GM19463 (cell line): Measurements from ENCODE around the gene KIDINS220.

Source experiments
- ATAC-seq: cut with Tn5 transposase; IDR thresholded peaks from one replicate; pipeline ENCODE4 v1.9.1; 2021; ENCODE audit warnings: mild to moderate bottlenecking, moderate library complexity; ENCODE audit not compliant: unreplicated experiment

Gene KIDINS220

DNA sequence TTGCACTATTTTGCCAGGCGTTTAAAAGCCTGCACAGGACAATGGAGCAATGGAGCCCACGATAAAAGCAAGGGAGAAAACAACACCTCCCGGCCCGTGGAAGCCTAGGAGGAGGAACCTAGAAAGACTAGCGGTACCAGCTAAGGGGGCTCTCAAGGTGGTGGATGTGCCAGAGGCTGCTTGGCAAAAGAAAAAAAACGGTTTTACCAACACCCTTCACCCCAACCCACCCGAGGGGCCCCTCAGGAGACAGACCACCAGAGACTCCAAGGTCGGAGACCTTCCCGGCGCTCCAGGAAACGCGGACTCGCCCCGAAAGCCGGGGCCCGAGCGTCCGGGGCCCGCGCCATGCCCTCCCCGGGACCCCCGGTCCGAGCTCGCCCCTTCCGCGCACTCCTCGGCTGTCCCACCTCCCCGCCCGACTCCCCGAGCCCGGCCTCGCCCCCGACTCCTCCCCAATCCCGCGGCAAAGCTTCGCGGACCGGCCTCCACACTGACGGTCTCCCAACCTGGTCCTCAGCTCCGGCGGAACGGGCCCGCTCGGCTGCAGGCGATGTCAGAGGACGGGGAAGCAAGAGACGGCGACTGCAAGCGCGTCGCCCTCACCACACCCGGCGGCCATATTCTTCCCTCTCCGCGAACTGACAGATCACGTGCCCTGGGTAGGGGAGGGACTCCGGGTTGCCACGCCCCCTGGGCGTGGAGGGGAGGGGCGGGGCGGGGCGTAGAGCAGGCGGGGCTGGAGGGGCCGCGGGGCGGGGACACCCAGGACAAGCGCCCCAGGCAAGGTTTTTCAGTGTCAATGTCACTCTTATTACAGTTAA lies at the start of gene KIDINS220:
TSS of gene KIDINS220 (minus strand) at position 643 of the 824 bp plus-strand sequence. CDS start 10,520 bp downstream, outside the sequence.
- ATAC-seq = peak; percentile 92

DNA sequence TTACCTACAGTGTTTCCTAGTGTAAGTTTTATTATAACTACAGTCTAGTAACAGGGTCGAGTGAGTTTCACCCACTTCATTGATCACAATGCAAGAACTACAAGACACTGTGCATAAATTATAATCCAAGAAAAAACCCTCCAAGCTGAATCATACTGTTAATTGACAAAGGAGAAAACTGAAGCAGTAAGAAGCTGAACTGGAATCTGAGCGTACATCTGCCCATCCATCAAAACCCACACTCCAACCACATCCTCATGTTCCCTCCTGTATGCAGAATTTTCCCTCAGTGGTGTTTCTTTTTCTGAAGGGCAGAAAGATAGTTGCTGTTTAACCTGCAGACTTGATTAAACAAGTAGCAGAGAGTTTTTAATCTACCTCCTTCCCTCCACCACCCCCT lies 49.5 kb upstream of the KIDINS220 start:
- no peak for ATAC-seq

DNA sequence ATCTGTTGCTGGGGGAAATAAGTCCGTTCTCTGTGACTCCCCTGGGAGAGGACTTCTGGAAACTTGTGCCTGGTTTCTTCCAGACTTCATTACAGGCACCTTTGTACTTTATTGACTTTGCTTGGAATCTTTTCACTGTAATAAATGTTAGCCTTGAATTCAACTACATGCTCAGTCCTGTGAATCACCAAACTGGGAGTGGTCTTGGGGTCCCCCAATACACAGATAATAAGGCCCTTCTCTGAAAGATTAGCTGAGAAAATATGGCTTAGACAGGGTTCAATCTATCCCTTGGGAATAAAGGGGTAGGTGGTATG lies 48.7 kb upstream of the KIDINS220 start:
- ATAC-seq = no peak

DNA sequence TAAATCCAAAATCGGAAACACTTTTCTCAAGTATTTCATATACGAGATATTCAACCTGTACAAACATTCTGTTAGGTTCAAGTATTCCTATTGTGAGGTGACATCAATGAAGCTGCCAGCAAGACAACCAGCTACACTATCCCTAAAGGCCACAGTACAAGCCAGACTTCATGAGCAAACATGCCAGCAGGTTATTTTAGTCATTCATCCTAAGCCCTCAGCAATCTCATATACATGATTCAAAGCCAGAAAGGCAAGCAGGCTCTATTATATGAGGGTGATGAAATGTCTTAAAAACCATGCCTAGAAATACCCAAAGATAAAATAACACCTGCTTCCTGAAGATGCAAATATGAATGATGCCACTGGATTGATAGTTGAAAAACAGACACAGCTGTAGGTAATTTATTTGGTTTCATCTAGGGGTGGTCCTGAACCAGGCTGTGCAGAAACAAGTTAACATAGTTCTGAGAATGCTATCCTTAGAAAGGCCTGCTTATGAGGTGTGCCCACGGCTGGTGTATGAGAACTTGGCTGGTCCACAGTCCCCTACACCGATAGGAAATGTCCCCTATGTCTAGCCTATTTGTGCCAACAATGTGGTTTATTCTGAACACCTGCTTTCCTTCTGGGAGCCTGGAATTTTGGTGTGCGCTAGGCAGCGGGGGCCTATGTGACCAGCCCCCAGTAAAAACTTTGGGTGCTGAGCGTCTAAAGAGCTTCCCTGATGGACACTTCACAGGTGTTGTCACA lies 48.2 kb upstream of the KIDINS220 start:
- no peak for ATAC-seq

DNA sequence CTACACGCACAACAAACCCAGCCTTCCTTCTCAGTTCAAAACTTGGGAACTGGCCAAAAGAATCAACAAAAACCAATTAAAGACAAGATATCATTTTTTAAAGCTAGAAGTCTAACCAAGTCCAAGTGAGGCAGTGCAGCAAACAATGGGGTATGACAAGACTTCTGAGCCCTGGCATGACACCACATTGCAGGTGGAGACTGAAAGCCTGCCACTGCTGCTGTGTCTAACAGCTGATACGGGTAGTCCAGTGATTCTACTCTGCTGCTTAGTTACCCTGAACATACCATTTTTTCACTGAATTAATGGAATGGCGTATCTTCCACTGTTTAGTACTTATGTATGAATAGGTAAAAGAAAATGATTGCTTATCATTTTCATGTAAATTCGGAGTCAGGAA lies 47.4 kb upstream of the KIDINS220 start:
- no peak for ATAC-seq

DNA sequence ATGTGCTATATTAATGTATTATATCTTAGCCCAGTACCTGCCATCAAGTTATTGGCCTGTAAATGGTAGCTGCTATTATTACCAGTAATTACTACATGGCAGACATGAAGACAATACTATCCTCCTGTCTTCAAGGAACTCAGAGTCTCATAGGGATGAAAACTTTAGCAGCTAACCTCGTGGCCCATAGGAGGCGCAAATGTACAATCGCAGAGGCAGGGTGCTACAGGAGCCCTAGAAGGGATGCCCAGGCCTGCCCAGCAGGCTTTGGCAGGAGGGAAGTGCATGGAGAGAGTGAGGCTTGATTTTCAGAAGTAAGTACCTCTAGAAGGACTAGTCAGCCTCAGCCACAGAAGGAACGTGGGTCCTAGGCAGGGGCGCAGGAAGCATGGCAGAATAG lies 44.7 kb upstream of the KIDINS220 start:
- ATAC-seq = no peak

DNA sequence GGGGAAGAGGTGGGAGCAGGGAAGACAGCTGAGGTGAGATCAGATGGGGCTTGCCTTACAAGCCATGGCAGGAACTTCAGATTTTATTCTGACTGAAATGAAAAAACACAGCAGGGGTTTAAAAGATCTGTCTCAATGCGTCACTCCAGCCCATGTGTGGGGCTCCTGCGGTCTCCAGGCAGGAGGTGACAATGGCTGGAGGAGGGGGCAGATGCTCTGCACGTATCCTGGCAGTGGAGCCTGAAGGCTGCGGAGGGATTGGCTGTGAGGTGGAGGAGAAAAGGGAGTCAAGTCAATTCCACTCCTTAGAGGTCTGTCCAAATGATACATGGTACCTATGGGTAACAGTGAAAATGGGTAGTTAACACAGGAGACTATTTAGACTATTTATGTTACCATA lies 40.5 kb upstream of the KIDINS220 start:
- no peak for ATAC-seq

DNA sequence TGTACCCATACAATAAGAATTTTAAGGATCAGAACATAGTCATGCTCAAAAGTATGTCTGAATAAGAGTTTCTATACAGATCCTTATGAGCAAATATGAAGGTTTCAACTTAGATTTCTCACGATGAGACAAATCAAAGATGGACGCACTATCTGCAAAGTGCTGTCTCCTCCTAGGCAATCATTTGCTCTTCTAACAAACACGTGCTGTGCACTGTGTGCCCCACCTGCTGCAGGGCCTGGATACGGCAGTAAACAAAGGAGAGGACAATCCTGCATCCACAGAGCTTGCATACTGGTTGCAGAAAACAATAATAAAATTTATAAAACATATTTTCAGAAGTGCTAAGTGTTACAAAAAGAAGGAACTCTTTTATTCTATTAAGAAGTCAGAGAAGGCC lies 39.9 kb upstream of the KIDINS220 start:
- no peak for ATAC-seq

DNA sequence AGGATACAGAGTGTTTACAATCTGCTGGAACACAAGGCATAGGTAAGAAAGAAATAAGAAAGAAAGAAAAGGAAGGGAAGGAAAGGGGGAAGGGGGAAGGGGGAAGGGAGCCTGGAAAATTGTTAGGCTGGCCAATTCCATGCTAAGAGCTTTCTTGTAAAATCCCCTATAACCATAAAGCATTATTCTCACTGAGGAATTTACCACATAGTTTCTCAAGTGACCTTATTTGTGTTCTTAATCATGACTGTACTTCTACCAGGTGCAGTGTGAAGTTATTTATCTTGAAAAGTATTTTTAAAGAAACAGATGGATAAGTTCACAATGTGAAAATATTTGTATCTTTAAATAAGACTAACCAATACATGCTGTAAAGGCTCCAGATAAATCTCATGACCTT lies 39.2 kb upstream of the KIDINS220 start:
- ATAC-seq = no peak

DNA sequence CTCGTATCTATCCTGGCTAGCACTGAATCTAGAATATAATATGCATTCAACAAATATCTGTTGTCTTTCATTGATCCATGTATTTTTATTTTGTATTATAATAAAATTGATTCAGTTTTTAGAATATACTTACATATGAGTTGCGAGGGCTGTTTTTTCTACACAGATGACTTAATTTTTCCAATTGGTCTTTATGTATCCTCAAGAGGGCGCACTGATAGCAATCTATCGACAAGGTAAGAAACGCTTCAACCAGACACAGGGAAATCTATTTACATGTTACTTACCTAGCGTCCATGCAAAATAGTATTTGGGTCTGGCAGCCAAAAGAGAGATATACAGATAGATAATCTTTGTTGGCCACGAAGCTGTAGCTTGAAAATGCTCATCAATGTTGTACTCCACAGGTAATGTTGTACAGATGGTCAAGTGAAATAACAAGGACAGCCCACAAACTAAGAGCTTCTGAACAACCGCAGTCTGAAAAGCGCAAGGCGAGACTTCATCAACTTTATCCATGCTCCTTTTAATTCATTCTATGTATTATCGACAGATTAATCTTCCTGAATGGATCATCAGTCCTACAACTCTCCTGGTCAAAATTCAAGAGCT lies 35.5 kb upstream of the KIDINS220 start:
- no peak for ATAC-seq

DNA sequence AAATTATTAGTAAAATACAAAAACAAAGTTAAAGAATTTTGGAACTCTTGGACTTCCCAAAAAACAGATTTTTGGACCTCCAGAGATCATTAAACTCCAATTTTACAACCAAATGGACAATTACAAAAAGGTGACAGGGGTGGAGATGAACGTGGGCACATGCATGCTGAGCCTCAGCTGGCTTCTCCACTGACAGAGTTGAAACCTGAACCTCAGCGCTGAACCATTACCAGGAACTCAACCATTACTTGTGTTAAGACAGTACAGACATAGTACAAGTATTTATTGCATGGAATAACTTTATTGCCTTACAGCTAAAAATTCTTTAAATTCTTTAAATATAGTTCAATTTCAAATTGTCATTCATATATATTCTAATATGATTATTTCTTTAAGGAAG lies 33.0 kb upstream of the KIDINS220 start:
- ATAC-seq = no peak

DNA sequence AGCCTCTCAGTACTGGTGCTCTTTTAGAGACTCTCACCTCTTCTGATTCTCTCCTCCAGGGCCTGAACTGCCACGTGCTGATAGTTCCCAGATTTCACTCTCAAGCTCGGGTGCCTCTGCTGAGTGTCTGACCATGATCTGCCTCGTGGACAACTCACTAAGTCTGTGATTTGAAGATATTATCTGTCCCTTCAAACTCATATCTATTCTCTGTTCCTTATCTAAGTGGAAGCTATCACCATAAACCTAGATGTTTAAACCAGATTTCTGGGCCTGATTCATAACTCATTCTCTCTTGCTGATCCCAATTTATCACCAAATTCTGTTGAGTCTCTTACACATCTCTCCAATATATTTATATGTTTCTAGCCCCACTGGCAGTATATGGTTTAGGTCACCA lies 29.9 kb upstream of the KIDINS220 start:
- ATAC-seq = no peak

DNA sequence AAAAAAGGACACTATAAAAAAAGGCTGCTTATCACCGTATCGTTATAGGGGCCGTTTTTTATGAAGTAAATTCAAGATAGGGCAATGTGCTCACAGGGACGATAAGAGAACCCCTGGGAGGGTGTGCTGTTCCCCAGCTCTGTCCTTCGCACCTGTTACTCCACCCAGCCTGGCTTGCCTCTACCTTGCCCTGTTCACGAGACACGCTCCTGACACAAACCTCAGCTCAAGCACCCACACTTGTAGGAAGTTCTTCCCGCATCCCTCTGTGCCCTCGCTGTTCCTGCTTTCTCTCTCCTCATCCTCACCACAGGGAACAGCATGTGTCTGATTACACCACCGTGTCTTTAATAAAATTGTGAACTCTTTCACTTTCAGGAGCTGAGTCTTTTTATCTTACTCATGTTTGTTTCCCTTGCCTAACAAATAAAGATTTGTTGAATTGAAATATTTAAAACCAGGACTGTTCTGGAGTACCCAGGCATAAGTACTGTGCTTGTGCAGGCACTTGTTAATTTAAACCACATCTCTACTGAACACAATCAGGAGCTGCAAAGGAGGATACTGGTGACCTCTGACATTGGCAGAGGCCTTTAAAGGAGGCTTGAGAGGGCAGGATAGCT lies 26.0 kb upstream of the KIDINS220 start:
- no peak for ATAC-seq

DNA sequence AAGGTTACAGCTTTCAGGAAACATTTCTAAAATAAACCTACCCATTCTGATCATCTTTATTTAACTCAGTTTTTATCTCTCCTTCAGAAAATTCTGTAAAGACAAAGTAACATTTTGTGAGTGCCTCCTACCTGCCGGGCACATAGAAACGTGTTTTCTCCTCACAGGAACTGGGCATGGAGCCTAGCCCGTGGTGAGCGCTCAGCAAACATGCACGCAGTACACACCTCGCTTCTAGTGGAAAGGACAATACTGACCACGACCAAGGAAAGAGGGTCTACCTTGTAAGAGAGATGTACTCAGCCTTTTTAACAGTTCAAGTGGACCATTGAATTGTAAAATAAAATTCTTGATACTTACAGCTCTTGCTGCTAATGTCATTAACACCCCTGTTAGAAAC lies 24.8 kb upstream of the KIDINS220 start:
- no peak for ATAC-seq

DNA sequence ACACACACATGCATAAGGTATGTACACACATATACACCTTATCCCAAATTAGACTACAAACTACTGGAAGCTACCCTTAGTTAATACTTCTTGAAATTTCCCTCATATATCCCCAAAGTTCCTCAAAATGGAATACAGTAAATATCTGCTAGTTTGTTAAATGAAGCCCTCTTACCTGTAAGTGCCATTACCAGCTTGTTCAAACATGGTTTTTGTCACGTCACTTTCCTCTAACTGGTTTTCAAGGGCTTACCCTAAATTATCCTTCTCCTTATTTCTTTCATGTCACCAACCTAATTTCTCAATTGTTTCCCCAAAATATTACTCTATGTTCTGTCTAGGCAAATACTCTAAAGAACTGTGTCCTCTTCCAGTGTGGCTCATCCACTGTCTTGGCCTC lies 24.4 kb upstream of the KIDINS220 start:
- ATAC-seq = no peak

DNA sequence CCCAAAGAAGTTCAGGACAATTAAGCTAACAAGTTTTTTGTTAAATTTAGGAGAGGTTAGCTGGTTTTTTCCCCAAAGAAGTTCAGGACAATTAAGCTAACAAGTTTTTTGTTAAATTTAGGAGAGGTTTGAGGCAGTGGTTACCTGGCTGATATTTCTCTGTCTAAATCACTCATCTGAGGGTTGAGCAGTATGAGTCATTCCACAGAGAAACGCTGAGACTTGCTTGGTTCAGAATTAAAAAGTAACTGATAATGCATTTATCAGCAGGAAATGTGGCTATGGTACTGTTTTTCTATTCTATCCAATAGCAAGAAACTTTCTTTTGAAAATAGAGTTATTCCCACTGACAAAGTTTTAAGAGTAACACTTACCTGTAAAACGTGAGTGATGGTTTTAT lies 22.8 kb upstream of the KIDINS220 start:
- peak; percentile 61 for ATAC-seq

DNA sequence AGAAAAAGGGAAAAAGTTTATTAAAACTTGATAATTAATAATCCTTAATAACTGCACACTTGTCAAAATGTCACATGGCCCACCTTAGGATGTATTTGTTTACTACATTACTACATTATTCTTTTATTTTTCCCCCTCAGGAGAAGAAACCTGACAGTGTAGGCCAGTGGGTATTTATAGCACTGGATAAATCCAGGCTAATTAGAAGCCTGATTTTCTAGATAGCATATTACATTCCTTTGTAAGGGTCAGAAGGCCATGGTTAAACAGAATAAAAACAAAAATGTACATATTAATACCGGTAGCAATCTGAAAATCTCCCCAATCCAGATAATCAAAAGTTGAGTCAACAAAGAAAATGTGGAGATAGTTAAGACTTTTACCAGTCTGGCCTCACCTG lies 21.5 kb upstream of the KIDINS220 start:
- ATAC-seq = no peak

DNA sequence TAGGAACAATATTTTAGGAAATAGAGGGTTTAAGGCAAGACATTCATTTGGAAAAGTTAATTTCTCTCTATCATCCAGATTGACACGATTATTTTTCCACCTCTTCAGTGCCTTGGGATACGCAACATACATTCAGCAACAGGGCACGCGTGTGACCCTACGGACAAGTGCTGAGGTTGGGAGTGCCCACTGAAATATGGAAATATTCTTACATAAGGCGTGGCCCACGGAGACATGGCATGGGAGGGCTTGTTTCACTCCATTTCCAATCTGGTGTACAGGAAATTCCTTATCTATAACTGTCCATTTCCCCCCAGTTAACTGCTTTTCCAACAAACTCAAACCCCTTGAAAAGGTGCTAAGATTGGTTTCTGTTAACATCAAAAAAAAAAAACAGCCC lies 20.9 kb upstream of the KIDINS220 start:
- ATAC-seq = no peak

DNA sequence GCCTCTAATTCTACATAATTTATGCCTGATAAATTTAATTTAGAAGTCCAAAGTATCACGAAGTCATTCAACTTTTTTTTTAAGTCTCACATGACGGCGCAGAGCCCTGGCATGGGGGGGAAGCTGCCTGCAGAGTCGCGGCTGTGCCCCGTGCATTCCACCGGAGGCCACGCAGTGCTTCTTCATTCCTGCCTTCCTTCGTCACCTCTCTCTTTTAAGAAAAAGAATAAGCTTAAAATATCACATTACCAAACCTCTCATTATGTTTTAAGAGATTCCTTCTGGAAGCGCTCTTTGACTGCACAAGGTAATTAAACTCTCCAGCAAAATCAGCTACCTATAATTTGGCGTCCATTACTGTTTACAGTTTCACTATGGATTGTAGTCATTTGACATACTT lies 20.3 kb upstream of the KIDINS220 start:
- ATAC-seq = no peak

DNA sequence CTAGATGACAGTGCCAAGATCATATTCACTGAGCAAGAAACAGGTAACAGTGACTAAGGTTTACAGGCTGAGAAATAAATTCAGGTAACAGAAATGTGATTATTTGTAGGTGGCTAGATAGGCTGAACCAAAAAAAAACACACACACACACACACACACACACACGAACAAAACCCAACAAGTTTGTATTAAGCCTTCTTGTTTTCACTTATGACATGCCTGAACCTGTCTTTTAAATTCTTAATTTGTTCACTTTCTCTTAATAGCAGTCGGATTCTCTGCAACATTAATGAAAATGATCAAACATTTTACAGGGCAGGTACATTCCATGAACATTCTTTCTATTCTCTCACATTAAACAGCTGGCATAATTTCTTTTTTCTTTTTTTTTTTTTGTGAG lies 18.8 kb upstream of the KIDINS220 start:
- no peak for ATAC-seq

DNA sequence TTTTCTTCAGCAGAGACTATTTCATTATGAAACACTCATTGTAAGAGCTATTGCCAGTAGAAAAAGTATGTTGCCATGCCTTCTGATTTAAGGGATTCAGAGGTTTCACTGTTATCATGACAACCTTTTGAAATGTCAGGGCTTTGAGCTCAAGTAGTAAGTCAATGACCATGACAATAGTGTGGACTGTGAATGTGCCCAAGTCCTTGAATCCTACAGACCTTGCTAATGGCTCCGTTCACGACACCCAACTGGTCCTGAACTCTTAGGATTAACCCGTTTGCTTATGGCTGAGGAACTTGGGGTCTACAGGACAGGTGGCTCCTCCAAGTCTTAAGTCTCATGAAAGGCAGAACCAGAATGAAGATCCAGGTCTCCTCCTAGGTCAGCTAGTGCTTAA lies 17.6 kb upstream of the KIDINS220 start:
- no peak for ATAC-seq

DNA sequence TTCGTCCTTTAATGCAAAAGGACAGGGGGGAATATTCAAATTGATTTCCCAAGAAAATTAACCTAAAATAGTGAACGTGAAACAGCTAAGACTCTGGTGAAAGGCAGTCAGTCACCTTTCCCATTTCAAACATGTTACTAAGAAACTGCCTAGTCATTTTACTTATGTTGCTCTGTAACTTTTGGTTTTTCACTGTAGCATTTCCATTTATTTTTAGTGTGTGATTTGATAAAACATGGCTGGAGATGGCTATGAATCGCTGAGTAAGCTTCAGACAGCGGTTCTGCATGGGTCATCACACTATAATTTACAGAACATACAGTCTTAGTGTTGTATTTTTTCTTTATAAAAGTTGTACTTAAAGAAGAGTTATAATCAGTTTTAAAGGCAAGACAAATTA lies 16.0 kb upstream of the KIDINS220 start:
- ATAC-seq = no peak
